Nephron (organoid): ENCODE measurements around the gene FBH1.

Source experiments
- H3K27ac Mint-ChIP-seq, 3 experiments: 2 replicates each; pipeline ENCODE4 v1.8.0; 2020; ENCODE audit warnings: mixed read lengths in 3 of 3, mild to moderate bottlenecking in 2 of 3, moderate library complexity in 1 of 3
- H3K27me3 Mint-ChIP-seq: 2 replicates; pipeline ENCODE4 v1.8.0; 2021; ENCODE audit warnings: low read depth, mild to moderate bottlenecking, moderate library complexity, mixed read lengths
- H3K36me3 Mint-ChIP-seq: 2 replicates; pipeline ENCODE4 v1.8.0; 2020; ENCODE audit warnings: low read depth, mixed read lengths
- H3K4me1 Mint-ChIP-seq: 2 replicates; pipeline ENCODE4 v1.8.0; 2020; ENCODE audit warnings: mixed read lengths
- H3K4me3 Mint-ChIP-seq, 3 experiments: 2 replicates each; pipeline ENCODE4 v1.8.0; 2020; ENCODE audit warnings: mild to moderate bottlenecking in 3 of 3, mixed read lengths in 3 of 3, moderate library complexity in 2 of 3
- H3K9me3 Mint-ChIP-seq: 2 replicates; pipeline ENCODE4 v1.8.0; 2020; ENCODE audit warnings: mixed read lengths
- TF ChIP-seq, protein P1 (sequence below), 3 experiments: fragments of 200-600 bp; sonication (generic); IDR thresholded peaks; one replicate each; pipeline ENCODE4 v1.5.0; 2021; ENCODE audit warnings: antibody characterized with exemption in 3 of 3; ENCODE audit not compliant: unreplicated experiment in 3 of 3

The FBH1 gene

DNA sequence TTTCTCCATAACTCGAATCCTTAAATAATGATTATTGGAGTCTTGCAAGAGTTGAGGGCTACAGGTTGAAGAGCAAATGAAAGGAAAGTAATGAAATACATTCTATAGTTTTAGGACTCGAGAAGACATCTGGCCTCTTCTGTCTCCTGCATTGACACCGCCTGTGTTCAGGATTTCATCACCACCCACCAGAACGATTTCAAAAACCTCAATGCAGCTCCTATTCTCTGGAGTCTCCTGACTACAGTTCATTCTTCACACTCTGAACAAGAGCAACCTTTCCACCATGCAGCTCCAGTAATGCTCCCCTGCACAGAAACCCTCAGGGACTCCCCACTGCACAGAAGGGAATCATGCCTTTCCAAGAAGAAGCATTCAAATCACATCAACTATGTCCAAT lies 81.8 kb downstream of the FBH1 start:
- Mint-ChIP-seq H3K27ac (no peak overlapping the region), H3K27me3 (peaks cover 55% of the 10 kb centered on the region), H3K9me3 (no peaks in the 10 kb centered on the region), H3K4me3 (no peak overlapping the region), H3K4me1 (no peaks in the 10 kb centered on the region), H3K36me3 (no peaks in the 10 kb centered on the region)
- TF ChIP-seq, protein P1, sequence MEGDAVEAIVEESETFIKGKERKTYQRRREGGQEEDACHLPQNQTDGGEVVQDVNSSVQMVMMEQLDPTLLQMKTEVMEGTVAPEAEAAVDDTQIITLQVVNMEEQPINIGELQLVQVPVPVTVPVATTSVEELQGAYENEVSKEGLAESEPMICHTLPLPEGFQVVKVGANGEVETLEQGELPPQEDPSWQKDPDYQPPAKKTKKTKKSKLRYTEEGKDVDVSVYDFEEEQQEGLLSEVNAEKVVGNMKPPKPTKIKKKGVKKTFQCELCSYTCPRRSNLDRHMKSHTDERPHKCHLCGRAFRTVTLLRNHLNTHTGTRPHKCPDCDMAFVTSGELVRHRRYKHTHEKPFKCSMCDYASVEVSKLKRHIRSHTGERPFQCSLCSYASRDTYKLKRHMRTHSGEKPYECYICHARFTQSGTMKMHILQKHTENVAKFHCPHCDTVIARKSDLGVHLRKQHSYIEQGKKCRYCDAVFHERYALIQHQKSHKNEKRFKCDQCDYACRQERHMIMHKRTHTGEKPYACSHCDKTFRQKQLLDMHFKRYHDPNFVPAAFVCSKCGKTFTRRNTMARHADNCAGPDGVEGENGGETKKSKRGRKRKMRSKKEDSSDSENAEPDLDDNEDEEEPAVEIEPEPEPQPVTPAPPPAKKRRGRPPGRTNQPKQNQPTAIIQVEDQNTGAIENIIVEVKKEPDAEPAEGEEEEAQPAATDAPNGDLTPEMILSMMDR (IDR thresholded peaks at IDR 0.05; ENCODE audit: unreplicated experiment in 3 of 3) = no peak

DNA sequence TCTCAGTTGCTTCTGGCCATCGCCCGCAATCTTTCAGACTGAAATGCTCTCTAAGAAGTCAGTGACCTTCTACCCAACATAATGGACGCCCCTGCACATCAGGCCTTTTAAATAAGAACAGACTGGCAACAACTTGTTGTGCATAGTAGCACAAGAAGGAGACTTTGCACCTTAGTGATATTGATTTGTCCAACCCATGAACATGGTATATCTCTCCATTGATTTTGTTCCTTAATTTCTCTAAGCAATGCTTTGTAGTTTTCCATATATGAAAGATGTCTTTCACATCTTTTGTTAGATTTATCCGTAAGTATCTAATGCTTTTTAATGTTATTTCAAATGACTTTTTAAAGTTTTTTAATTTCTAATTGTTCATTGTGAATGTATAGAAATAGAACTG lies 83.0 kb downstream of the FBH1 start:
- Mint-ChIP-seq H3K4me3 (no peak overlapping the region), H3K27ac (no peak overlapping the region), H3K36me3 (no peaks in the 10 kb centered on the region), H3K9me3 (no peaks in the 10 kb centered on the region), H3K27me3 (peaks cover 56% of the 10 kb centered on the region), H3K4me1 (peaks cover under 1% of the 10 kb centered on the region)
- TF ChIP-seq, protein P1 (IDR thresholded peaks at IDR 0.05; ENCODE audit: unreplicated experiment in 3 of 3) = no peak

DNA sequence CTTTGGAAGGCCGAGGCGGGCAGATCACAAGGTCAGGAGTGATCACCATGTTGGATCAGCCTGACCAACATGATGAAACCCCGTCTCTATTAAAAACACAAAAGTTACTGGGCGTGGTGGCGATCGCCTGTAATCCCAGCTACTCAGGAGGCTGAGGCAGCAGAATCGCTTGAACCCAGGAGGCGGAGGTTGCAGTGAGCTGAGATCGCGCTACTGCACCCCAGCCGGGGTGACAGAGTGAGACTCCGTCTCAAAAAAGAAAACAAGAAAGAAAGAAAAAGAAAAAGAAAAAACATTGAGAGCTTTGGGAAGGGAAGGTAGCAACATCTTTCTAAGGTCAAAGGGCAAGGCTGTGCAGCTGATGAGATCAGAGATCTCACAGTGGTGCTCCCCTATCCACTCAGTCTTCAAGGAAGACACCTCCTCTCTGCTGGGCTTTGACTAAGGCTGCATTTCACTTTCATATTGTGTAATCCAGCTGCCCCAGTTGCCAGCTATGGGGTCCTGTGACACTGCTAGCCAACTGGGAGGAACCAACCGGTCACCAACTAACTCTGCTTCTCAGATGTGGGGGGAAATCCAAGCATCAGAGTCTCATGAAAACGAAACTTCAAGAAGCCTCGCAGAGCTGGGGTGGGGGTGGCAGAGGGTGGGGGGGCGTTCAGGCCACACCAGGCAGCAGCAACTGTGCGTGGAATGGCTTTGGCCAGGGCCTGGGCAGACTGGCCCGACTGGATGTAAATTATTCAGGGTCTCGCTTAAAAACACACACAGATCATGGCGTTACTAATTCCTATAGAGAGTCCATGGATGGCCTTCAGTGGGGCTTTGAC lies 85.8 kb downstream of the FBH1 start:
- Mint-ChIP-seq H3K4me3 (peak overlapping the region; percentile 82 to 91 (median 87)), H3K27me3 (peaks cover 79% of the 10 kb centered on the region), H3K9me3 (no peaks in the 10 kb centered on the region), H3K4me1 (peaks cover 4% of the 10 kb centered on the region), H3K36me3 (no peaks in the 10 kb centered on the region), H3K27ac (no peak overlapping the region)
- TF ChIP-seq, protein P1 (IDR thresholded peaks at IDR 0.05; ENCODE audit: unreplicated experiment in 3 of 3) = no peak

GRCh38 chr10:5976512-5977470 lies 86.7 kb downstream of the FBH1 start:
- no peak overlapping the region for H3K27ac Mint-ChIP-seq
- H3K4me3 Mint-ChIP-seq = peak overlapping the region; percentile 82 to 91 (median 87)
- no peaks in the 10 kb centered on the region for H3K36me3 Mint-ChIP-seq
- TF ChIP-seq, protein P1 (IDR thresholded peaks at IDR 0.05; ENCODE audit: unreplicated experiment in 3 of 3) = no peak
- peaks cover 4% of the 10 kb centered on the region for H3K4me1 Mint-ChIP-seq
- H3K27me3 Mint-ChIP-seq = peaks cover 82% of the 10 kb centered on the region
- H3K9me3 Mint-ChIP-seq = no peaks in the 10 kb centered on the region

GRCh38 chr10:5977471-5978229 lies 87.6 kb downstream of the FBH1 start, which contains the start of gene IL15RA:
Gene IL15RA (minus strand): TSS chr10:5977543. CDS start chr10:5977492, 51 bp downstream.
- peaks cover 4% of the 10 kb centered on the region for H3K4me1 Mint-ChIP-seq

More at GRCh38 chr10:5977471-5978229, 87.6 kb downstream of the FBH1 start, which contains the start of gene IL15RA:
- H3K9me3 Mint-ChIP-seq = no peaks in the 10 kb centered on the region
- no peaks in the 10 kb centered on the region for H3K36me3 Mint-ChIP-seq
- no peak within 1 kb of the TSS for H3K27ac Mint-ChIP-seq
- H3K27me3 Mint-ChIP-seq = peaks cover 81% of the 10 kb centered on the region
- TF ChIP-seq, protein P1 (IDR thresholded peaks at IDR 0.05; ENCODE audit: unreplicated experiment in 3 of 3) = no peak
- peak within 1 kb of the TSS; percentile 86 to 95 (median 93) for H3K4me3 Mint-ChIP-seq
